ENCODE results near the gene IRF7.

The IRF7 gene

DNA sequence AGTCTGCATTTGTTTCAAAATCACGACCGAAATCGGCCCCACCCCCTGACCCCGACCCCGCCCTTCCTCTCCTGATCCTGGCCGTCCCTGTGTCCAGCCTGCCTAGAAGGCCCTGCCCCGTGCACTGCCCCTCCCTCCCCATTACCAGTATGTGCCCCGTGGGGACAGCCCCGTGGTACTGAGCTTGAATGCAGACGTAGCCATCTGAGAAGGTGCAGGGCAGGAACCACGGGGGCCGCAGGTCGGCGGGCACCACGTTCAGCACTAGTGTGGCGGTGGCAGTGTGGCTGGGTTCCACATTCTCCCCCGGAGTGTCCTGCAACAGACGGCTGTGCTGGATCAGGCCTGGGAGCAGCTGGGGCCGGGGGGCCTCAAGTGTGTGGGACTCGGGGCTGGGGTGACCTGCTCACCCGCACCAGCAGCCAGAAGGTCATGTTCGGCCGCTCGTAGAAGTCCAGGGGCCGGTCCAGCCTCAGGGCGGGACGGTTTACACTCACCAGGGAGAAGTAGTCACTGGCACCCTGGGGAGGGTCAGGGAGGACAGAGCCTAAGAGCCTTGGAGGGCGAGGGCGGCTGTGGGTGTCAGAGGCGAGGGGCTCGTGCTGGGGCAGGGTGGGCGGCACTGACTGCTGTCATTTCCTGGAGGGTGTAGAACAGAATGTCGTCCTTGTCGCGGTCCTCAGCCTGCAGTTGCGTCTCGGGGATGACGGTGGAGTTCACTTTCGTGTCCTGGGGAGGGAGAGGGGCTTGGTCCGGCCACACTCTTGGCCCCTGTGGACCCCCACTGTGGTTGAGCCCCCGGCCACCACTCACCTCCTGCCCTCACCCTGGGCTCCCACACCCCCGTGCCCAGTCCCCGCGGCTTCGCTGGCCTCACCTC lies 5.4 kb upstream of the IRF7 start:
- no peak for DNase-seq (ENCODE audit: low read depth)

DNA sequence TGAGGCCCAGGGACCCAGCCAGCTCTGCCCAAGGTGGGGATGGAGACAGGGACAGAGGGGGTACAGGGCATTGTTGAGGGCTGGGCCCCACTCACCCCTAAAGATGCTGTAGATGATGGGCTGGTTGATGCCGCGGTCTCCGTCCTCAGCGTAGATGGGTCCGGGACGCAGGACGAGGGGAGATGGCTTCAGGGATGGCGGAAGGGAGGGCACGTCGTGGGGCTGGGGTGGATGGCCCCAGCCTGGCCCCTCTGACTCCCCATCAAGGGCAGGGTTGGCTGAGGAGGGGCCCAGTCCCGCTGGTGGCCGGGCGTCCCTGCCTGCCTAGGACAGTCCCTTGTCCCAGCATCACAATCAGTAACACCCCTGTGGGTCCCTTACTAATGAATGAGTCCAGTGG lies 4.5 kb upstream of the IRF7 start:
- no peak for DNase-seq (ENCODE audit: low read depth)

DNA sequence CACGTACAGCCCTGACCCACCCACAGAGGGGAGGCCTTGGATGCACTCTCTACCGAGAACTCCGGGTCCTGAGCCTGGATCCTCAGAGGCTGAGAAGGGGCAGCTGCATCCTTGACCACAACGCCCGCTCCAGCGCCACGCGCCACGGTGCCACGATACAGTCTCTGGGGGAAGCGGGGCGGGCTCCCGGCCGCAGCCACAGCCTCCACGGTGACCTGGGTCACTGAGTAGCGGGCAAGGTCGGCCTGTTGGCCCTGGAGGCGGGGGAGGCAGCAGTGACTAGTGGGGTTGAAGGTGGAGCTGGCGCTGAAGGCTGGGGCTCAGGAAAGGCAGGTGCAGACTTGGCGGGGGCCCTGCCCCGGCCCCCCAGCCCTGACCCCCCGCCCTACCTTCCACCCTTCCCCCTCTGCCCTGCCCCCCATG lies 3.9 kb upstream of the IRF7 start:
- no peak for DNase-seq (ENCODE audit: low read depth)

DNA sequence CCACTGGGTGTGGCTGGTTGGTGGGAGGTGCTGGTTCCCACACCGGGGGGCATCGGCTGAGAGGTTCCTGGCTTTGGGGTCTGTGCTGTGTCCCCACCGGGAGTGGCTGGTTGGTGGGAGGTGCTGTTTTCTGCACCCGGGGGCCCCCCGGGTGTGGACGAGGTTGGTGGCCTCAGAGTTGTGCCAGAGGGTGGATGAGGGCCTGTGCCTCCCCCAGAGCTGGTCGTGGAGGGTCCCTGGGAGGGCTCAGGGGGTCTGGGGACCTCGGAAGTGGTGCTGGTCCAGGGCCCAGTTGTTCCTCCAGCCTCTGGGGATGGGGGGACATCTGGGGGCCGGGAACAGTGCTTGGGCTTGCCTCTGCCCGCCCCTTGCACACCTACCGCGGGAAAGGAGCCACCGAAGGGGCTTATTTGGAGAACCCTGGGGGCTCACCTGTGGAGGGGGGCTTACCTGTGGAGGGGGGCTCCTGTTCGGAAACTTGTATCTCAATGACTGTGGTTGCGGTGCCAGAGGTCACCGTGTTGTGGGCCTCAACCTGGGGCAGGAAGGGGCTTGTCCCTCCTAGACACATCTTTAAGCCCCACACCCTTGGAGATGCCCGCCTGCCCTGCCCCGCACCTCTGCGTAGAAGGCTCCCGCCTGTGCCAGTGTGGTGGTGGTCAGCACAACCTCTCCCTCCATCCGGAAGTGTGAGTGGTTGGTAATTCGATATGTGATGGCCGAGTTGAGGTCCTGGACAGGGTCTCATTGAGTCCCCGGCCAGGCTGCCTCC lies 3.3 kb upstream of the IRF7 start:
- DNase-seq (ENCODE audit: low read depth), result no peak

DNA sequence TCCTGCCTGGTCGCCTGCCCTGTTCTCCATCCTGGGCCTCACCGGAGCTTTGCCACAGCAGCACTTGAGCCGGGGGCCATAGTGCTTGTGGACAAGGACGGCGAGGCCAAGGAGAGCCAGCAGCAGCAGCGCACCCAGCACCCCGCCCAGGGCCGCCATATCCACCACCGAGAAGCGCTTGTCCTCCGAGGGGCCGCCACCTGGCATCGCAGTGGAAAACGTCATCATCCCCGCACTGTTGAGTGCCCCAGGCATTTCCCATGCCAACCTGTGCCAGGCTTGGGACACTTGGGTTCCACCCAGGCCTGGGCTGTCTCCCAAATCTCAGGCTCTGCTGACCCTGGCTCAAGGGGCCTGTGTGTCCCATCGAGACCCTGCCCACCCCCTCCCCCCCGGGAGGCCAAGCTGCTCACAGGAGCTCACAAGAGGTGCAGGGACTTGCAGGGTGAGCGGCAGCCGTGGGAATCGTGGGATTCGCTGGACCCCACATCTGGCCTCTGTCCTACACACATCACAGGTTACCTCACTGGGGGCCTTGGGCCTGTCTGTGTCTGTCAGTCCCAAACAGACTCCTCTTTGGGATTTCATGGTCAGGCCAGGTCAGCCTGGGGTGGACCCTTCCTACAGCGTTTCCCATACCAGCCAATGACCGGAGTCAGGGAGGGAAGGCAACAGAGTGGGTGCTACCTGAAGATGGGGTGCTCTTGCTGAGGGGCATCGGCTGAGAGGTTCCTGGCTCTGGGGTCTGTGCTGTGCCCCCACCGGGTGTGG lies 2.3 kb upstream of the IRF7 start:
- no peak for DNase-seq (ENCODE audit: low read depth)

DNA sequence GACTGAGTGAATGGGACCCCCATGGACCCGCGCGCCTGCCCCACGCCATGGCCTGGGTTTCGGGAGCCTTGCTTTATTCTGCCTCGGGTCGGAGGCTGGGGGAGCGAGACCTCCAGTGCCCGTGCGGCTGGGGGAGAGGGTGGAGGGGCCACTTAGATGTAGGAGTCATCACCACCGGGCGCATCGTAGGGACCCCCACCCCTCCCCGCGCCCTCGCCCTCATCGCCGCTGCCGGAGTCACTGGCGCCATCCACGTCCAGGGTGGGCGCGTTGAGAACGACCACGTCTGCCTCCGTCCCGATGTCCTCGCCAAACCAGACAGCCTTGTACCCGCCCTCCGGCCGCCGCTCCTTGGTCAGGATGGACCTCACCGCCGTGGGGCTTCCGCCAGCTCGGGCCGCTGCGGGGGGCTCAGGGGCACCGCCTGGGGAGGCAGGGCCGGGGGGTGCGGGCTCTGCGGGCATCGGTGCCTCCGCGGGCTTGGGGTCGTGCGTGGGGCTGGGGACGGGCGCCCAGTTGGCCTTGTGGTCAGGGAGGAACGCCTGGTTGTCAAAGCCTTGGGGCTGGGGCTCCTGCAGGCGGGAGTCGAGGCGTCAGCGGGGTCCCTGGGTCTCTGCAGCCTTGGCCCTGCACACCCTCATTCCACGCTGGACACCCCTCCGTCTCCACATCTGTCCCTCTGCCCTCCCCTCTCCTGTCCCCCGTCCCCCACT lies 1.6 kb upstream of the IRF7 start:
- DNase-seq (ENCODE audit: low read depth), result no peak

DNA sequence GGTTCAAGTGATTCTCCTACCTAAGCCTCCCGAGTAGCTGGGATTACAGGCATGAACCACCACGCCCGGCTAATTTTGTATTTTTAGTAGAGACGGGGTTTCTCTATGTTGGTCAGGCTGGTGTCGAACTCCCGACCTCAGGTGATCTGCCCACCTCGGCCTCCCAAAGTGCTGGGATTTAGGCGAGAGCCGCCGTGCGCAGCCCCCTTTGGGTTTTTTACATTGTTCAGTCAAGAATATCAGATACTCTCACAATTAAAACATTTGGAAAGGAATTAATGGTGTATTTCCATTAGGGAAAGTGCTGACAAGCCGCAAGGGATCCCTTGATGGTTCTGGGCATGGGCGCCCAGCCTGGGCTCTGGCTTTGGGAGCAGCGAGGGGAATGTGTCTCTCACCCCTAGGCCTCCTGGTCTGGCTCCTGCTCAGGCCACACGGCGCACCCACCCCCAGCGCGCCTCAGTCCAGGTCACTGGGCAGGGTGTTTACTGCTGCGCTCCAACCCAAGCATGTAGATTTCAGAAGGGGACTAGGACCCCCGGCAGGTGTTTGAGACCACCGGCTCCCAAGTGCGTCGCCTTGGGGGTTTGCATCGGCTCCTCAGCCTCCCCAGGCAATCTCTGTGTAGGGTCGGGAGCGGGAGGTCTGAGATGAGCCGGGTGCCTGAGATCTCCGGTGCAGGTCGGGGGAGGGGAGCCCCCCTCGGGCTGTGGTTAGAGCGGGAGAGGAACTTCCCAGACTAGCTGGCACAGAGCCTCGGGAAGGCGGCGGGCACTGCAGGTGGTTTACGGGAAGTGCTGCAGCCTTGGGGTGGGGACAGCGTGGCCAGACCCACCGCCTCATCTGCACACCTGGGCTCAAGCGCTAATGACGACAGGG lies 809 bp upstream of the IRF7 start:
- DNase-seq (ENCODE audit: low read depth), result no peak

DNA sequence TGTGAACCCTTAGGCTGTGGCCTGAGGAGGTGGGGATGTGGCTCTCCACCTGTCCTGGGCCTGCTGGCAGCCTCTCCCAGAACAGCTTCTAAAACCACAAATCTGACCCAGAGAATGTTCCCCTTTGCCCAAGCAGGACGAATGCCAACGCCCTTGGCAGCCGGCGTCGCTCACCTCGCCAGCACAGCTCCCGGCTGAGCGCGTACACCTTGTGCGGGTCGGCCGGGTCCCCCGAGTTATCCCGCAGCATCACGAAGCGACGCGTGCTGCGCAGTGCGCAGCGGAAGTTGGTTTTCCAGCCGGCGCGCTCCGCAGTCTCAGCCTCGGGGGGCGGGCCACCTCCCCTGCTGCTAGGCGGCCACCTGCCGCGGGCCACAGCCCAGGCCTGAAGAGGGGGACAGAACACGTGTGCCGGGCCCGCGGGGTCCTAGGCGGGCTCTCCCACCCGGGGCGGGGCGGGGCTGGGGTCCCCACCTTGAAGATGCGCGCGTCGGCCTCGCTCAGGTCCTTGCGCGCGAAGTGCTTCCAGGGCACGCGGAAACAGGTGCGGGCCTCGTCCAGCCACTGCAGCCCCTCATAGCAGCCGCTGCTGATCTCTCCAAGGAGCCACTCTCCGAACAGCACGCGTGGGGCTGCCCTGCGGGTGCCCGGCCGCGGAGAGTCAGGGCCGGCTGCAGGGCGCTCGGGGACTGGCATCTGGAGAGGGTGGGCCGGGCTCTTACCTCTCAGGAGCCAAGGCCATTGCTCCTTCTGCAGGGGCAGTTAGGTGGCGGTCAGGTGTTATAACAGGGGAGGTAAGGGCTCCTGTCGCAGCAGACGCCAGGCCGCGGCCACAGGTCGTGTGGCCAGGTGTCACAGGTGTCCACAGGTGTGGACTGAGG lies 887 bp downstream of the IRF7 start:
- no peak for DNase-seq (ENCODE audit: low read depth)

DNA sequence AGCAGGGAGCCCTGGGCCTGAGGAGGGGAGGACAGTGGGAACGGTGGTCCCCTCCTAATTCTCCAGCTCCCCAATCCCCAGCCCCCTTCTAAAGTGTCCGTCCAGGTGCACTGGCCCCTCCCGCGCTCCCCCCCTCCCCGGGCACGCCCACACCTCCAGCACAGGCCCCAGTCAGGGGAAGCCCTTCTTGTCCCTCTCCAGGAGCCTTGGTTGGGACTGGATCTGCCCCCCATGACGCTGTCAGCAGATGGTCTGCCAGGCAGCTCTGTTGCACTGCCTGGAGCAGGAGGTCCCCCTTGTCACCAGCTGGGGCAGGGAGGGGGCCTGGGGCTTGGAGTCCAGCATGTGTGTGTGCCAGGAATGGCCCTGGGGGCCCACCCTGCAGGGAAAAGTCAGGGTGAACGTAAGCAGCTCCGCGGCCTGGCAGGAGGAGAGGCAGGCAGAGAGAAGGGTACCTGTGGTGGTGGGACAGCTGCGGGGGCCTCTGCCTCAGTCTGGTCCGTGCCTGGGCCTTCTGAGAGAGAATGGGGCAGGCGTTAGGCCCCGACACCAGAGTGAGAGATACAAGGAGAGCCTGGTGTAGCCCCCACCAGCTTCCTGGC lies 1.6 kb downstream of the IRF7 start:
- DNase-seq (ENCODE audit: low read depth), result no peak

DNA sequence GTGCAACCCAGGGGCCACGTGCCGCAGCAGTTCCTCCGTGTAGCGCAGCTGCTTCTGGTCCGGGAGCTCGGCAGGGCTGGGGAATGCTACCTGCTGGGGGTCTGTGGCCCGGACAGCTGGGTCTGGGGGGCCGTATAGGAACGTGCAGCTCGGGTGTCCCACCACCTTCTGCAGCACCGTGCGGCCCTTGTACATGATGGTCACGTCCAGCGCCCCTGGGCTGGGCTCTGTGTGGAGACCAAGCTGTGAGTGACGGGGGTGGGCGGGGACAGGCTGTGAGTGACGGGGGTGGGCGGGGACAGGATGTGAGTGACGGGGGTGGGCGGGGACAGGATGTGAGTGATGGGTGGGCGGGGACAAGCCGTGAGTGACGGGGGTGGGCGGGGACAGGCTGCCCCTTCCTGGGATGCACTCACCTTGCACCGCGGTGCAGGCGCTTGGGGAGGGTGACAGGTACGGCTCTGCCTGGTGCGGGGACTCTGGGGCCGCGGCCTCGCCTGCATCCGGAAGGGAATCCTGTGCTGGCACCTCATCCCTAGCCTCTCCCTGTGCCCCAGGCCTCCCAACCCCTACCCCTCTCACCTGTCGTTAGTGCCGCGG lies 2.3 kb downstream of the IRF7 start:
- peak; percentile 56 for DNase-seq (ENCODE audit: low read depth)

DNA sequence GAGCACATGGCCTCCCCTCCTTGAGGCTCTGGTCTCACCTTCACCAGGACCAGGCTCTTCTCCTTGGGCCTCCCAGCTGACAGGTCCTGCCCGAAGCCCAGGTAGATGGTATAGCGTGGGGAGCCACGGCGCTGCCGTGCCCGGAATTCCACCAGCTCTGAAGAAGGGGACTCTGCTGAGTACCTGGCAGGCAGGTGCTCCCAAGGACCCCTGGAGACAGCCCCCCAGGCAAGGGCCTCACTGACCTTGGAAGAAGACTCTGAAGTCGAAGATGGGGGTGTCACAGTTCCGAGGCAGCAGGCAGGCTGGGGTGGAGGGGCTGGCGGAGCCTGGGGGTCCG lies 2.8 kb downstream of the IRF7 start:
- DNase-seq (ENCODE audit: low read depth), result no peak

DNA sequence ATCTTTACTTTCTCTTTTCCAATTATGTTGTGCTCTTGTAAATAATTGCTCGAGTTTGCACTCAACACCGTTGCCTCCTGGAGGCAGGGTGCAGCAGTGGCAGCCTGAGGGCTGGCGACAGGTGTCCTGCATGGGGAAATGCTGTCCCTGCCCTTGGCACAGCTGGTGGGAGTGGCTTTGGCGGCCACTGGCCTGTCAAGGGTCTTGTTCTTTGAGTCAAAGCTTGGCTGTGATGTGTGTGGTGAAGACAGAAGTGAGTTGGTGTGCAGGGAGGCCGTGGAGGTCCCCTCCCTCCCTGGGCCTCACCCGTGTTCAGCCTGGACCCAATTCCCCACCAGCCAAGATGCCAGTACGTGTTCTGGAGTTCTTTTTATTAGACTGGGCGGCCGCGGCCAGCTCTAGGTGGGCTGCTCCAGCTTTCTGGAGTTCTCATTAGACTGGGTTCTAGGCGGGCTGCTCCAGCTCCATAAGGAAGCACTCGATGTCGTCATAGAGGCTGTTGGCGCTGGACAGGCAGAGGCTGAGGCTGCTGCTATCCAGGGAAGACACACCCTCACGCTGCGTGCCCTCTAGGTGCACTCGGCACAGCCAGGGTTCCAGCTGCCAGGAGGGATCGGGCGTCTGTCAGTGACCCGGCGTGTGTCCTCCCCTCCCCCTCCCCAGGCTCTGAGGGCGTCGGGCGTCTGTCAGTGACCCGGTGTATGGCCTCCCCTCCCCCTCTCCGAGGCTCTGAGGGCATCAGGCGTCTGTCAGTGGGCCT lies 3.4 kb downstream of the IRF7 start:
- no peak for DNase-seq (ENCODE audit: low read depth)

DNA sequence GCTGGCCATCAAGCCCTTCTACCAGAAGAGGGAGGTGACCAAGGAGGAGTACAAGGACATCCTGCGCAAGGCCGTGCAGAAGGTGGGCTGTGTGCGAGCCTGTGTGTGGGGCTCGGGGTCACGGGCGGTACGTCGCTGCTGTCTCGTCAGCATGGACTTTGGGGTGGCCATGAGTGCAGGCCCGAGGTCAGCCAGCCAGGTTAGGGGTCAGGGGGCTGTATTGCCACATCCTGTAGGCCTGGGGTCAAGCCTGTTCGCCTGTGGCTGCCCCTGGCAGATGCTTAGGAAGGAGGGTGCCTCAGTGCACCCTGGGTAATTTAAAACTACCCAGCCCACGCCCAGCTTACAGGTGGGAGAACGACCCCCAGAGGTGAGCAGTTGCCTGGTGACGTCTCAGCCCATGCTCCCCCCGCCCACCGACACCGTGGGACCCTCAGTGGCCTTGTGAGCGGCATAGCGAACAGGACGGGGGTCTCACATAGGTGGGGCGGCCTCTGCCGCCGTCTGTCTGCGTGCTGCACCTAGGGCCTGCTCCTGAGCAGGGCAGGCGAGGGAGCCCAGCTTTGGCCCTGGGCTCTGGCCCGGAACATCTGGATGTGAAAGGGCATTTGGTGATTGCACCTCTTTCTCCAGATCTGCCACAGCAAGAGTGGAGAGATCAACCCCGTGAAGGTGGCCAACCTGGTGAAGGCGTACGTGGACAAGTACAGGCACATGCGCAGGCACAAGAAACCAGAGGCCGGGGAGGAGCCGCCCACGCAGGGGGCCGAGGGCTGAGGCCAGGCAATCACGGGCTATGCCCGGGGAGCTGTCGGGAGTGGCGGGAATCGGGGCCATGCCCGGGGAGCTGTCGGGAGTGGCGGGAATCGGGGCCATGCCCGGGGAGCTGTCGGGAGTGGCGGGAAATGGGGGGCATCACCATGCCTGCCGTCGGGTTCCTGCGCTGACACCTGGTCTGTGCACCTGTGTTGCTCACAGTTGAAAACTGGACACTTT lies 4.5 kb downstream of the IRF7 start:
- DNase-seq (ENCODE audit: low read depth), result no peak

DNA sequence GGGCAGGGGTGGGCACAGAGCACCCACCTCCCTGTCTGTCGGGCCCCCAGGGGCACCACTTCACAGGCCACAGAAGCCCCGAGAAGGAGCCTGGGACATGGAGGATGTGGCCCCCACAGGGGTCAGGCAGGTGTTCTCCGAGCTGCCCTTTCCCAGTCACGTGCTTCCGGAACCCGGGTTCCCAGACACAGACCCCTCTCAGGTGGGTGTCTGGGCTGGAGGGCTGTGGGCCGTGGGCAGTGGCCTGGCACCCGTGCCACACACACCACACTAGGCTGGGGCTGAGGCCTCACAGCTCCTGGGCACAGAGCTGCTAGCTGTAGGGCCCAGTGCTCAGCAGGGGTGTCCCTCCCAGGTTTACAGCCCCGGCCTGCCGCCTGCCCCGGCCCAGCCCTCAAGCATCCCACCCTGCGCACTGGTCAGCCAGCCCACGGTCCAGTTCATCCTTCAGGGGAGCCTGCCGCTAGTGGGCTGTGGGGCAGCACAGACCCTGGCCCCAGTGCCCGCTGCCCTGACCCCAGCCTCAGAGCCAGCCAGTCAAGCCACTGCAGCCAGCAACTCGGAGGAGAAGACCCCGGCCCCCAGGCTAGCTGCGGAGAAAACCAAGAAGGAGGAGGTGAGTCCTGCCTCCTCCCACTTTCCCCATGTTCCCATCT lies 5.5 kb downstream of the IRF7 start:
- DNase-seq (ENCODE audit: low read depth), result no peak

DNA sequence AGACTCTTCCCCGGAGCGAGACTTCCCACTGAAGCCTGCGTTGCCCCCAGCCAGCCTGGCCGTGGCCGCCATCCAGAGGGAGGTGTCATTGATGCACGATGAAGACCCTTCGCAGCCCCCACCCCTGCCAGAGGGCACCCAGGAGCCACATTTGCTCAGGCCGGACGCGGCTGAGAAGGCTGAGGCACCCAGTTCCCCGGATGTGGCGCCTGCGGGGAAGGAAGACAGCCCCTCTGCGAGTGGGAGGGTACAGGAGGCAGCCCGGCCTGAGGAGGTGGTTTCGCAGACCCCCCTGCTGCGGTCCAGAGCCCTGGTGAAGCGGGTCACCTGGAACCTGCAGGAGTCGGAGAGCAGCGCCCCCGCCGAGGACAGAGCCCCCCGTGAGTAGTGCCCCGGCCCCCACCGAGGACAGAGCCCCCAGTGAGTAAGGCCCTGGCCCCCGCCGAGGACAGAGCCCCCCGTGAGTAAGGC lies 6.4 kb downstream of the IRF7 start:
- no peak for DNase-seq (ENCODE audit: low read depth)

DNA sequence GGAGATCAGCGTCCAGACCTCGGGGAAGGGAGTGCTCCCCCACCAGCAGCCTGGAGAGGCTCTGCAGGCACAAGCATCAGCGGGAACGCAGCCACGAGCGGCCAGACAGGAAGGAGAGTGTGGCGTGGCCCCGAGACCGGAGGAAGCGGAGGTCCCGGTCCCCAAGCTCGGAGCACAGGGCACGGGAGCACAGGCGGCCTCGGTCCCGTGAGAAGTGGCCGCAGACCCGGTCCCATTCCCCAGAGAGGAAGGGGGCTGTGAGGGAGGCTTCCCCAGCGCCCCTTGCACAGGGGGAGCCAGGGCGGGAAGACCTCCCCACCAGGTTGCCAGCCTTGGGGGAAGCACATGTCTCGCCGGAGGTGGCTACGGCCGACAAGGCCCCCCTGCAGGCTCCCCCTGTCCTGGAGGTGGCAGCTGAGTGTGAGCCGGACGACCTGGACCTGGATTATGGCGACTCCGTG lies 6.9 kb downstream of the IRF7 start:
- DNase-seq (ENCODE audit: low read depth), result no peak

Measured in stimulated activated CD8-positive, alpha-beta memory T cell treated with anti-CD3 and anti-CD28 coated beads, Interleukin-7, amount 100 ng/mL, for 24 hours (primary cell).